HepG2 (cell line): ENCODE data around the gene C1S. TPM values are rescaled to one million over a fixed set of nuclear protein-coding genes. Genes with fewer than 3 reads are reported as not detected.
A peak's percentile ranks its signal among the peaks of the same experiment; 100 is the strongest.

Experiments
- AHDC1 ChIP-seq: sonication (generic); formaldehyde crosslinking; IDR thresholded peaks from 2 replicates; pipeline ENCODE4 v1.5.1; 2020; ENCODE audit warnings: mild to moderate bottlenecking, missing genetic modification reagents, borderline replicate concordance
- FIP1L1 ChIP-seq: fragments of 200-400 bp; formaldehyde crosslinking; IDR thresholded peaks from 2 replicates; pipeline ENCODE4 v1.6.1; 2018; ENCODE audit warnings: low read depth, mild to moderate bottlenecking, low read length, moderate library complexity, borderline replicate concordance; ENCODE audit not compliant: insufficient read depth
- GABPB1 ChIP-seq: IDR thresholded peaks from 2 replicates; pipeline ENCODE4 v1.6.1; 2016; ENCODE audit warnings: mild to moderate bottlenecking, missing genetic modification reagents, moderate library complexity, missing compliant biosample characterization
- KDM5B ChIP-seq: sonication (generic); formaldehyde crosslinking; IDR thresholded peaks from 2 replicates; pipeline ENCODE4 v1.4.0; 2020; ENCODE audit warnings: missing genetic modification reagents, mild to moderate bottlenecking, borderline replicate concordance
- NFIC ChIP-seq: IDR thresholded peaks from 2 replicates; pipeline ENCODE4 v1.6.1; 2012; ENCODE audit warnings: mild to moderate bottlenecking, low read length, inconsistent platforms
- PHF20 ChIP-seq: sonication (generic); formaldehyde crosslinking; IDR thresholded peaks from 2 replicates; pipeline ENCODE4 v1.5.0; 2020; ENCODE audit warnings: mild to moderate bottlenecking, missing genetic modification reagents
- SRY ChIP-seq: sonication (generic); formaldehyde crosslinking; IDR thresholded peaks from 2 replicates; pipeline ENCODE4 v1.8.0; 2022; ENCODE audit warnings: mild to moderate bottlenecking, missing genetic modification reagents
- ZFYVE20 ChIP-seq: sonication (generic); formaldehyde crosslinking; IDR thresholded peaks from 2 replicates; pipeline ENCODE4 v1.8.0; 2023; ENCODE audit warnings: low read depth, mild to moderate bottlenecking, moderate library complexity, missing genetic modification reagents, borderline replicate concordance
- ZNF281 ChIP-seq: sonication (generic); formaldehyde crosslinking; IDR thresholded peaks from 2 replicates; pipeline ENCODE4 v1.4.0; 2020; ENCODE audit warnings: missing genetic modification reagents, borderline replicate concordance
- ZNF343 ChIP-seq: sonication (generic); formaldehyde crosslinking; IDR thresholded peaks from 2 replicates; pipeline ENCODE4 v1.4.0; 2020; ENCODE audit warnings: mild to moderate bottlenecking, missing genetic modification reagents
- ZNF558 ChIP-seq: sonication (generic); formaldehyde crosslinking; IDR thresholded peaks from 2 replicates; pipeline ENCODE4 v1.9.0; 2022; ENCODE audit warnings: mild to moderate bottlenecking, missing genetic modification reagents, borderline replicate concordance
- ZNF619 ChIP-seq: sonication (generic); formaldehyde crosslinking; IDR thresholded peaks from 2 replicates; pipeline ENCODE4 v1.4.0; 2020; ENCODE audit warnings: mild to moderate bottlenecking, missing genetic modification reagents
- ZNF891 ChIP-seq: sonication (generic); formaldehyde crosslinking; IDR thresholded peaks from 2 replicates; pipeline ENCODE4 v1.5.0; 2020; ENCODE audit warnings: mild to moderate bottlenecking, missing genetic modification reagents
- polyA plus RNA-seq, 8 experiments: library from polyadenylated mRNA; depleted of rRNA in 3 of 8; stranded (reverse) in 7 of 8; unstranded in 1 of 8; fragments of >200 nt; fragmentation: Illumina TruSeq in 4 of 8; extraction: Trizol in 4 of 8; gene quantifications; 2 replicates each; pipeline versions ENCODE4 v1.2.1 to v1.2.3, GENCODE V29; 2011 to 2016; ENCODE audit warnings: low read depth in 4 of 8, missing spikeins in 1 of 8, mixed read lengths in 1 of 8; ENCODE audit not compliant: insufficient read depth in 1 of 8
- total RNA-seq, 5 experiments: library from RNA; depleted of rRNA; stranded (reverse); fragments of >200 nt; fragmentation: Illumina TruSeq; extraction: Trizol; gene quantifications; 2 replicates each; pipeline ENCODE4 v1.2.3, GENCODE V29; 2016; ENCODE audit warnings: low read depth in 1 of 5
- TF ChIP-seq, protein P1 (sequence below): sonication (generic); formaldehyde crosslinking; IDR thresholded peaks from 2 replicates; pipeline ENCODE4 v1.4.0; 2020; ENCODE audit warnings: missing genetic modification reagents, borderline replicate concordance
- TF ChIP-seq, protein P2 (sequence below): sonication (generic); formaldehyde crosslinking; IDR thresholded peaks from 2 replicates; pipeline ENCODE4 v1.5.0; 2020; ENCODE audit warnings: mild to moderate bottlenecking, missing genetic modification reagents

The C1S gene
- total and polyA plus RNA-seq, 2 of the 13 experiments (the other 11 are each of a cell fraction or from before 2014, with no cell fraction given), result 14.5 to 18.2 TPM

DNA sequence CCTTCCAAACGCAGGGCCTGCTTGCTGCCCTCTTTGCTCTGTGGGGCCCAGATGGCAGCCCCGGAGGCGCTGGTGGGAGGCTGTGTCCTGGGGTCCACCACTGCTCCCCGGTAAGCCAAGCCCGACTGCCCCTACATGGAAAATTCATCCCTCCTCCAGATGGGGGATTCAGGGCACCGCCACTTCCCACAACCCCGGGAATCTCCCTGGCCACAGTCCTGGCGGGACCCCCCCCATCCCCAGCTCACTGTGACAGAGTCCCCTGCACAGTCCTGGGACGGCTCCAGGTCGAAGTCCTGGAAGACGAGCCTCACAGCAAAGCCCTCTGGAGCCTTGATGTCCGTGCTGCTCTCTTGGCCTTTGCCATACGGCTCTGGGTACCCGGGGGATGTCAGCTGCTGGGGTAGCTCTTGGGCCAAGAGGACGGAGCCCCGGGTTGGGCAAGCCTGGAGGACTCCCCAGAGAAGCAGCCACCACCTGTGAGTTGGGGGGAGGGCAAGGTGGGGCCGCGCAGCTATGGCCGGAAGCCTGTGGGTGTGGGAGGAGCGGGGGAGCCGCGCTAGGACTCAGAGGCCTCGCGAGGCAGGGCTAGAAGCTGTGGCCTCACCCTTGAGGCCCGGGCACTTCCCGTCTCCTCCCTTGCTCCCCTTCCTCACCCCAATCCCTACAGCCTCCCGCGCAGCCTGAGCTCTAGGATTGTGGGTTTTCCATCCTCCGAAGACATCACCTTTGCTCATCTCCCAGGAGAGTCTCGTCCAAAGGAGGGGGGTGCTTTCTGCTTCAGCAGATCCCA lies 47.7 kb downstream of the C1S start (continued):
- TF ChIP-seq ZNF281 (CRISPR knock-in tag) (peak; percentile 91), ZFYVE20 (CRISPR knock-in tag) (no peak), ZNF558 (CRISPR knock-in tag) (peak; percentile 48; the same call in 1 of the 2 replicates), ZNF891 (CRISPR knock-in tag) (peak; percentile 93), SRY (CRISPR knock-in tag) (peak; percentile 56; the same call in 1 of the 2 replicates), GABPB1 (peak; percentile 89), ZNF343 (CRISPR knock-in tag) (0 out of 2 replicates have a peak, but pooled peaks have one; percentile 38), KDM5B (CRISPR knock-in tag) (no peak), ZNF619 (CRISPR knock-in tag) (0 out of 2 replicates have a peak, but pooled peaks have one; percentile 56), PHF20 (peak; percentile 18; the same call in 1 of the 2 replicates), NFIC (no peak), FIP1L1 (0 out of 2 replicates have a peak, but pooled peaks have one; percentile 76), AHDC1 (CRISPR knock-in tag) (0 out of 2 replicates have a peak, but pooled peaks have one; percentile 10)
- TF ChIP-seq, protein P1, sequence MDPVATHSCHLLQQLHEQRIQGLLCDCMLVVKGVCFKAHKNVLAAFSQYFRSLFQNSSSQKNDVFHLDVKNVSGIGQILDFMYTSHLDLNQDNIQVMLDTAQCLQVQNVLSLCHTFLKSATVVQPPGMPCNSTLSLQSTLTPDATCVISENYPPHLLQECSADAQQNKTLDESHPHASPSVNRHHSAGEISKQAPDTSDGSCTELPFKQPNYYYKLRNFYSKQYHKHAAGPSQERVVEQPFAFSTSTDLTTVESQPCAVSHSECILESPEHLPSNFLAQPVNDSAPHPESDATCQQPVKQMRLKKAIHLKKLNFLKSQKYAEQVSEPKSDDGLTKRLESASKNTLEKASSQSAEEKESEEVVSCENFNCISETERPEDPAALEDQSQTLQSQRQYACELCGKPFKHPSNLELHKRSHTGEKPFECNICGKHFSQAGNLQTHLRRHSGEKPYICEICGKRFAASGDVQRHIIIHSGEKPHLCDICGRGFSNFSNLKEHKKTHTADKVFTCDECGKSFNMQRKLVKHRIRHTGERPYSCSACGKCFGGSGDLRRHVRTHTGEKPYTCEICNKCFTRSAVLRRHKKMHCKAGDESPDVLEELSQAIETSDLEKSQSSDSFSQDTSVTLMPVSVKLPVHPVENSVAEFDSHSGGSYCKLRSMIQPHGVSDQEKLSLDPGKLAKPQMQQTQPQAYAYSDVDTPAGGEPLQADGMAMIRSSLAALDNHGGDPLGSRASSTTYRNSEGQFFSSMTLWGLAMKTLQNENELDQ (CRISPR knock-in tag), result no peak
- TF ChIP-seq, protein P2, sequence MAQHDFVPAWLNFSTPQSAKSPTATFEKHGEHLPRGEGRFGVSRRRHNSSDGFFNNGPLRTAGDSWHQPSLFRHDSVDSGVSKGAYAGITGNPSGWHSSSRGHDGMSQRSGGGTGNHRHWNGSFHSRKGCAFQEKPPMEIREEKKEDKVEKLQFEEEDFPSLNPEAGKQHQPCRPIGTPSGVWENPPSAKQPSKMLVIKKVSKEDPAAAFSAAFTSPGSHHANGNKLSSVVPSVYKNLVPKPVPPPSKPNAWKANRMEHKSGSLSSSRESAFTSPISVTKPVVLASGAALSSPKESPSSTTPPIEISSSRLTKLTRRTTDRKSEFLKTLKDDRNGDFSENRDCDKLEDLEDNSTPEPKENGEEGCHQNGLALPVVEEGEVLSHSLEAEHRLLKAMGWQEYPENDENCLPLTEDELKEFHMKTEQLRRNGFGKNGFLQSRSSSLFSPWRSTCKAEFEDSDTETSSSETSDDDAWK, result no peak
